A204.1 (cell line): ENCODE measurements around the gene IFNA8.
A peak's percentile ranks its signal among the peaks of the same experiment; 100 is the strongest.
"Not testable (repeated sequence)": the region's sequence is repeated elsewhere in the genome, so short reads cannot be mapped to it uniquely, and the experiment has no call there.

Experiments used
- FAIRE-seq: peaks from 2 replicates; lab custom pipeline; 2012; peaks lifted over from hg19 to GRCh38; lab: Jason Lieb, UNC

The IFNA8 gene

DNA sequence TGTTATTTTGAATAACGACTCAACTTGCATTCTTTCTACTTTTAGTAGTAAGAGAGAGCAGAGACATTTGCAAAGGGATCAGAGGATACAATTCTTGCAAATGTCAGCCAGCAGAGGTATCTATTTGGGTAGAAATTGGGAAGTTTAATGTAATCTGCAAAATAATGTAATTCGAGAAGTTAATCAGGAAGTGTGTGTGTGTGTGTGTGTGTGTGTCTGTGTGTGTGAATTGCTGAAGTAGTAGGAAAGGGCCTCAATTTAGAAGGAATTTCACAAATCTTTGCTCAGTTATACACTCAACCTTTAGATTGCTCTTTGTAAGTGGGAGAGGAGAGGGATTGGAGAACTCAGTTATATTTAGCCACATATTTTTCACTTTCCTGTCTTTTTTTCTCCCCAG is 20.3 kb downstream of the IFNA8 start:
- no peak for FAIRE-seq

DNA sequence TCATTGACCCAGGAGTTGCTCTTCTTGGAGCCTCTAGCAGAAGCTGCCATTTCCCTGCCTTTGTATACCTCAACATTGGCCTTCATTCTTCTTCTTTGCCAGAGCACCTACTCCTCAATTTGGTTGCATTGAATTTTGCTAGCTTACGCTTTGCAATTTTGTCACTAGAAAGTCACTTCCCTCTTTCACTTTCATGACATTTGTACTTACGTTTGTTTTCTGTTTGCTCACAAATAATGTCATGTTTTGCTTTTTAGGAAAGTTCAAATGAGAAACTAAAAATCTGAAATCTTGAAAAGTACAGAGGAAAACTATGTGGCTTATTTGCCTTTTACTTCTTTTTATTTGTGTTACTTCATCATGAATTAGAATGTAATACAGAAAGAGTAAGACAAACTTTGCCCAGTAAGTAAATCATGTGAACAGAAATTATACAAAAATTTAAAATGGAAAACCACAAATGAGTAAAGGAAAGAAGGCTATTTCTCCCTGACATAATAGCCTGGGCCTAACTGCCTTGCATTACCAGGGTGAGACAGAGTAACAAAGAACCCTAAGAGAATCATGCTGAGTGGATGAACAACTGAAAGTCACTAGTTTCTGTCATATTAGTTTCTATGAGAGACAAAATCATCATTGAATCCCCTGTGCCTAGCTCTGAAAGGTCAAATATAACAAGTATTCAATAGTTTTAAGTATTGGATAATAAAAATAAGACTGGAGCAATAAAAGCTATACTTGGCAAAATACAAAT is 23.9 kb downstream of the IFNA8 start:
- FAIRE-seq = no peak

DNA sequence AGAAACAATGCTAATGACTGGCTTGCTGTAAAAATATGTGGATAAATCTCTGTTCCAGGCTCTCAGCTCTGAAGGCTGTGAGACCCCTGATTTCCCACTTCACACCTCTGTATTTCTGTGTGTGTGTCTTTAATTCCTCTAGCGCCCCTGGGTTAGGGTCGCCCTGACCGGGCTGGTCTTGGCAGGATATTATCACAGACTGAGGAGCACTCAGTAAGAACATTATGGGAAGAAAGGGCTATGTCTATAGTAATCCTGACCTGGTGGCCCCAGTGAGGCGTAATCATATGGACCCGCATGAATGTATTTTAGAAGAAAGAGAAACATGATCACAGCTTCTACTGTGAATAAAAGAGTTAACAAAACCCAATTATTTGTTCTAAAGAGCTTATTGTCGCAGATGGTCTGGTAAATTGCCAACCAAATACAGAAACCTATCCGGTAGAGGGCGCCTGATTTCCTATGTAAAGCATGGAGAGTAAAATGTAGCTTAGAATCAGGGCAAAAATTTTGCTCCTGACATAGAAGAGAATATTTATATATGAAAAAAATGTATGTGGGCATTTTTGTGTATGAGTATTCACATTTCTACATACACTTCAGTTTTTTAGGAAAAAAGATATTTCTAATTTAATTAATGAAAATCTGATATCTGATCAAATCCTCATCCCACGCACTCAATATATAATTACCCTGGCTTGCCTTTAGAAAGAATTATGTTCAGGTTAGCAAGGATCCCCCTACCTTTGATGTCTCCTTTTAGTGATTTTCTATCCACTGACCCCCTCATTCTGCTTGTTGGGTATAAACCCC is 25.5 kb downstream of the IFNA8 start:
- peak; percentile 78 for FAIRE-seq

DNA sequence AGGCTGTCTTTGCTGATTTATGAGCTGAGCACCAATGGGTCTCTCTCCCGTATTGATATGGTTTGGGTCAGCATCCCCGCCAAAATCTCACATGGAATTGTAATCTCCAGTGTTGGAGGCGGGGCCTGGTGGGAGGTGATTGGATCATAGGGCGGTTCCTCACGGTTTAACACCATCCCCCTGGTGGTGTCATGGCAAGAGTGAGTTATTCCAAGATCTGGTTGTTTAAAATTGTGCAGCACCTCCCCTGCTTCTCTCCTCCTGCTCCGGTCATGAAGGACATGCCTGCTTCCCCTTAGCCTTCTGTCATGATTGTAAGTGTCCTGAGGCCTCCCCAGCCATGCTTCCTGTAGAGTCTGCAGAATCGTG is 26.1 kb downstream of the IFNA8 start:
- FAIRE-seq = not testable (repeated sequence)

DNA sequence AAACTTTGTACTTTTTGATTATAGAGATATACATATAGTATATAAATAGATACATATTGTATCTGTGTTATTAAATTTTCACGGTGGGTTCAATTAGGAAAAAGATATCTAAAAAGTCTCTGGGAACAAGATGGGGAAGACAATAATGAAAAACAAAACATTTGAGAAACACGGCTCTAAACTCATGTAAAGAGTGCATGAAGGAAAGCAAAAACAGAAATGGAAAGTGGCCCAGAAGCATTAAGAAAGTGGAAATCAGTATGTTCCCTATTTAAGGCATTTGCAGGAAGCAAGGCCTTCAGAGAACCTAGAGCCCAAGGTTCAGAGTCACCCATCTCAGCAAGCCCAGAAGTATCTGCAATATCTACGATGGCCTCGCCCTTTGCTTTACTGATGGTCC is 31.2 kb downstream of the IFNA8 start, which contains the start of gene IFNA1:
Gene IFNA1, plus strand, starts transcription at position 301 of the 400 bp plus-strand sequence. Its CDS starts 69 bp downstream, at position 370.
- FAIRE-seq = peak; percentile 11

DNA sequence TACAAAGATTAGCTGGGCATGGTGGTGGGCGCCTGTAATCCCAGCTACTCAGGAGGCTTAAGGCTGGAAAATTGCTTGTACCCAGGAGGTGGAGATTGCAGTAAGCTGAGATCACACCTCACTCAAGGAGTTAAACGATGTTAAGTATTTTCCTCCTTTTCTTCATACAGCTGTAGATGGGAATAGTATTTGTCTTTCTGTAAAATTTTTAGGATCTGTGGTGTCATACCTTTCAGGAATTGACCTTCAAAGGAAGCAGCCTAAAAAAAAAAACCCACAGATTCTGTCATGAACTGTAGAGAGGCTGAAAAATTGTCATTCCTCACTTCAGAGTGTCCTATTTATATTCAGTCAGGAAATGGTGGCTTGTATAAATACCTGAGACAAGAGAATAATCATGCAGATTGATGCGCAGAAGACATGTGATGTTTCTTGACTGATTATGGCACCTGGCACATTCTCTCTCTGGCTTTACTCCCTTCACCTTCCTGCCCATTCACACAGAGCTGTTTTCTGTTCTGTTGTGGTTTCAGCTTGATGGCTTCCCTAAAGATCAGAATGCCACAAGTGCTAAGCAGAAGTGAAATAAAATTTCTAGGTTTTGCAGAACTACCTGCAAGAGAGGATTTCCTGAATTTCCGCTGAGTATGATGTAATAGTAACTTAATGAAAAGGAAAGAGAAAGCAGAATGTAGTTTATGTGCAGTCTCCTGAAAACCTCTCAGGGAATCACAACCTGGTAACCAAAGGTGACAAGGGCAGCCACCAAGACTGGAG is 35.1 kb downstream of the IFNA8 start:
- no peak for FAIRE-seq

DNA sequence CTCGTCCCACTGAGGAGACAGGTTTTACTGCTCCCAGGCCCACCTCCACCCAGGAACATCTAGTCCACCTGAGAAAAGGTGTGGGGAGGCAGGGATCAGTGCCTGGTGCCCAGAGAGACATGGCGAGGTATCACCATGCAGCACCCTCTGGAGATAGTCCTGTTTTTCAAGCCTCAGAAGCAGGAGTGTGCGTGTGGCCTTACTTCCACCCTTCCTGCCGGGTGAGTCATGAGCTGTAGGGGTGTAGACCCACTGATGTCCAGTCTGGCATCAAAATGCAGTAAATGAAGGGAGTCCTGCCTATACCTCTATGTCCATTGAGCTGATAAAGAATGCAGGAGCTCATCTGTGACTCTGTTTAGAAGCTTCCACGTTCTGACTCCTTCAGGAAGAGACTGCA is 40.4 kb downstream of the IFNA8 start:
- FAIRE-seq = not testable (repeated sequence)

DNA sequence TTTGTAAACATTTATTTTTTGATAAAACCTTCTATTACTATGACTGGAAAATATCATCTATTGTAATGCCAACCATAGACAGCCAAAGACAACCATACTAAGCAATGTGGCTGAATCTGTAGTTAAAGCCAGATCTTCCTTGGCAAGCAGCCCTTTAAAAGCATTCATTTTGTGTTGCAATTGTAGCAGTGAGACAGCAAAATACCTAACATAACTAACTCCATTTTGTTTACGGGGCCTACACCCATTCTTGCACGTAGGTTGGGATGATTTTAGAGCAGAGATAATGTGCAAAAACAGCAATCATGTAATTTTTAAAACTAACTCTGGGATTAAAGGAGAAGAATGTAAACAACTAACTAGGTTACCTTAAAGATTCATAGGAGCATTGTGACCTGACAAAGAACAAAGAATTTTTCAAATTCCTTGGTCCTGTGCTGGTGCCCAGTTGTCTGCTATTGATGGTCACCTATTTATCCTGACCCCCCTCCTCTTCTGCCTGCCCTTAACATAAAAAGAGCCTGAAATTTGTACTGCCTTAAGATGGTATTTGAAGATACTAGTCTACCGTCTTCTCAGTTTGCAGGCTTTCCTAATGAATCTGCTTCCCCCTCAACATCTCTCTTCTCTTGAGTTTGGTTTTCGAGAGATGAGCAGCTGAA is 41.9 kb downstream of the IFNA8 start:
- FAIRE-seq = no peak

DNA sequence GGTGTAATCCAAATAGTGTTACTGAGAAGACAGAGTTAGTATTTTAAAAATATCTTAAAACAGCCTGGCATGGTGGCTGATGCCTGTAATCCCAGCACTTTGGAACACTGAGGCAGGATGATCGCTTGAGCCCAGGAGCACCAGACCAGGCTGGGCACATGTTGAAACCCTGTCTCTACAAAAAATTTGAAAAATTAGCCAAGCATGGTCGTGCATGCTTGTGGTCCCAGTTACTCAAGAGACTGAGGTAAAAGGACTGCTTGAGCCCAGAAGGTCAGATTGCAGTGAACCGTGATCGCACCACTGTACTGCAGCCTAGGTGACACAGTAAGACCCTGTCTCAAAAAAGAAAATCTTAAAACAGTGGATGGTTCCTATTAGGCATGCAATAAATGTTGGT is 43.8 kb downstream of the IFNA8 start:
- FAIRE-seq = no peak

DNA sequence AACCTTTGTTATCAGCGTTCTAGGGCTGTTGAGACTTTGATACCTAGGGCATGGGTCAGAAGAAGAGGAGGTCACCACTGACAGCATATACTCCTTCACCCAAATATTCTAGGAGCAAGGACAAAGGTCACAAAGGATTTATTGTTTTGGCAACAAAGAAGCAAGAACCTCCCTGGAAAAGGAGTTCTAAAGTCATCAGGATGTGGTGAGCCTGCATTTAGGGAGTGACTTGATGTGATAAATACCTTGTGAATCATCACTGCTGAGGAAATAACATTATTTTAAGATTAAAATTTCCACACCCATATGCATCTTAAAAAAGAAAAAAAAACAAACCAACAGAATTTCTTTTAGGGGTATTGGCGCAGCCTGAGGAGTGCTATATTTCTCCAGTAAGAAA is 45.2 kb downstream of the IFNA8 start:
- FAIRE-seq = no peak

DNA sequence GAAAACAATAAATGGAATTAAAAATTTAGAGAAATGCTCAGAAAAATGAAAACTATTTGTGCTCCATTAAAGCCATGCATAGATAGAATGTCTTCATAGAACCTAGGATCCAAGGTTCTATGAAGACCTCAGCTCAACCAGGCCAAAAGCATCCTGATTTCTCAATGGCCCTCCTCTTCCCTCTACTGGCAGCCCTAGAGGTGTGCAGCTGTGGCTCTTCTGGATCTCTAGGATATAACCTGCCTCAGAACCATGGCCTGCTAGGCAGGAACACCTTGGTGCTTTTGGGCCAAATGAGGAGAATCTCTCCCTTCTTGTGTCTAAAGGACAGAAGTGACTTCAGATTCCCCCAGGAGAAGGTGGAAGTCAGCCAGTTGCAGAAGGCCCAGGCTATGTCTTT is 46.4 kb downstream of the IFNA8 start:
- no peak for FAIRE-seq
